Measurements from ENCODE around the gene CUEDC1. TPM values are rescaled to one million over a fixed set of nuclear protein-coding genes. Genes with fewer than 3 reads are reported as not detected.

Gene CUEDC1
- total and polyA plus RNA-seq, 4 donors = 19.7 to 55.7 (median 29.2) TPM

GRCh38 chr17:57941384-57942370, 13.5 kb downstream of the CUEDC1 start:
- Histone ChIP-seq H3K27ac (ENCODE audit: low read depth in 1 of 2, low read length in 1 of 2) (peak overlapping the region; percentile 32 to 79), H3K4me1 (ENCODE audit: control insufficient read depth in 5 of 5, insufficient read depth in 5 of 5, low read length in 5 of 5) (peaks cover 14 to 41% (median 25%) of the 10 kb centered on the region in 5 donors), H3K9ac (ENCODE audit: insufficient read depth in 1 of 2, low read length in 2 of 2) (no peak overlapping the region), H3K36me3 (ENCODE audit: control insufficient read depth in 4 of 4, insufficient read depth in 4 of 4, low read length in 4 of 4) (no peaks in the 10 kb centered on the region), H3K9me3 (ENCODE audit: control insufficient read depth in 4 of 4, insufficient read depth in 3 of 4, low read length in 3 of 4) (no peaks in the 10 kb centered on the region), H3K4me3 (no peak overlapping the region), H3K27me3 (ENCODE audit: control insufficient read depth in 3 of 3, insufficient read depth in 3 of 3, low read length in 2 of 3) (no peaks in the 10 kb centered on the region)
- TF ChIP-seq CTCF (IDR thresholded peaks at IDR 0.05; ENCODE audit: control extremely low read depth, extremely low read depth) = no peak
- WGBS, 2 donors = 70 to 87% methylated on average over 10 of the region's 10 CpGs
- DNase-seq (no peak), ATAC-seq (ENCODE audit: insufficient read depth, low FRiP score) (no peak)

- H3K27me3 ChIP-seq (ENCODE audit: control insufficient read depth in 3 of 3, insufficient read depth in 3 of 3, low read length in 2 of 3) = no peaks in the 10 kb centered on the region
- no peak for TF ChIP-seq CTCF (IDR thresholded peaks at IDR 0.05; ENCODE audit: control extremely low read depth, extremely low read depth)
- H3K9me3 ChIP-seq (ENCODE audit: control insufficient read depth in 4 of 4, insufficient read depth in 3 of 4, low read length in 3 of 4) = no peaks in the 10 kb centered on the region
- peaks cover 22 to 41% (median 26%) of the 10 kb centered on the region in 5 donors for H3K4me1 ChIP-seq (ENCODE audit: control insufficient read depth in 5 of 5, insufficient read depth in 5 of 5, low read length in 5 of 5)
- H3K36me3 ChIP-seq (ENCODE audit: control insufficient read depth in 4 of 4, insufficient read depth in 4 of 4, low read length in 4 of 4) = no peaks in the 10 kb centered on the region
- H3K27ac ChIP-seq (ENCODE audit: low read depth in 1 of 2, low read length in 1 of 2) = peak overlapping the region; percentile 55 to 79
- H3K4me3 ChIP-seq = no peak overlapping the region
- WGBS, 2 donors = 74 to 92% methylated on average over 5 of the region's 5 CpGs
- peak overlapping the region in 1 of 2 donors; percentile 49 for H3K9ac ChIP-seq (ENCODE audit: insufficient read depth in 1 of 2, low read length in 2 of 2)
- ATAC-seq (ENCODE audit: insufficient read depth, low FRiP score) (peak; percentile 21), DNase-seq (no peak)
These were observed 14.4 kb downstream of the CUEDC1 start for GRCh38 chr17:57940653-57941329.

GRCh38 chr17:57940231-57940630, 15.0 kb downstream of the CUEDC1 start:
- 75 to 78% methylated on average over 5 of the region's 5 CpGs for whole genome bisulfite sequencing, 2 donors
- DNase-seq (no peak), ATAC-seq (ENCODE audit: insufficient read depth, low FRiP score) (no peak)
- Histone ChIP-seq H3K27me3 (ENCODE audit: control insufficient read depth in 3 of 3, insufficient read depth in 3 of 3, low read length in 2 of 3) (no peaks in the 10 kb centered on the region), H3K4me3 (no peak overlapping the region), H3K9me3 (ENCODE audit: control insufficient read depth in 4 of 4, insufficient read depth in 3 of 4, low read length in 3 of 4) (no peaks in the 10 kb centered on the region), H3K36me3 (ENCODE audit: control insufficient read depth in 4 of 4, insufficient read depth in 4 of 4, low read length in 4 of 4) (no peaks in the 10 kb centered on the region), H3K27ac (ENCODE audit: low read depth in 1 of 2, low read length in 1 of 2) (peak overlapping the region in 1 of 2 donors; percentile 42), H3K4me1 (ENCODE audit: control insufficient read depth in 5 of 5, insufficient read depth in 5 of 5, low read length in 5 of 5) (peaks cover 26 to 46% (median 32%) of the 10 kb centered on the region in 5 donors), H3K9ac (ENCODE audit: insufficient read depth in 1 of 2, low read length in 2 of 2) (peak overlapping the region in 1 of 2 donors; percentile 49)
- no peak for TF ChIP-seq CTCF (IDR thresholded peaks at IDR 0.05; ENCODE audit: control extremely low read depth, extremely low read depth)

Measured in lung (tissue), 12 donors.